HG02623 (cell line): ENCODE data around the gene THRA.
"Not testable (repeated sequence)": the region's sequence is repeated elsewhere in the genome, so short reads cannot be mapped to it uniquely, and the experiment has no call there.

Source experiments
- ATAC-seq: cut with Tn5 transposase; IDR thresholded peaks from one replicate; pipeline ENCODE4 v1.9.1; 2021; ENCODE audit warnings: moderate library complexity; ENCODE audit not compliant: unreplicated experiment

THRA gene

DNA sequence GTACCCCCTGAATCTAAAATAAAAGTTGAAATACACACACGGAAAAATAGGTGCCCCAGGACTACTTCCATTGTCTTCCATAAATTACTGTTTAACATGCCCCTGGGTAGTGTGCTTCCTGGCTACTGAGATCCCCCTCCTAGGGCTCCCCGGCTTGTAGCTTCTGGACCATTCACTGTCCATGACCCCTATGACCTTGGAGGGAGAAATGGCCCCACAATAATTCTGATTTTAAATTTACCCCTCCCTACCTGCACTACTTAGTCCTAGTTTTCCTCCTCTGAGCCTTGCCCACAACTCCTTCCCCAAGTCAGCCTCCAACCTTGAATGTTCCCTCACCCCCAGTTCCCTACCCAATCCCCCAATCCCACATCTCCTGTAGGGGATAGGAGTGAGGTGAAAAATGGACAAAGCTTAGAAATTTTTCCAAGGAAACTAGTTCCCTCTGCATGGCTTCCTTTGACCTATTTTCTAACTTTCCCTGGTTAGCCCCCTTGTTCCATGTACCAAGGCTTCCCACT, 49.5 kb downstream of the THRA start:
- no peak for ATAC-seq

DNA sequence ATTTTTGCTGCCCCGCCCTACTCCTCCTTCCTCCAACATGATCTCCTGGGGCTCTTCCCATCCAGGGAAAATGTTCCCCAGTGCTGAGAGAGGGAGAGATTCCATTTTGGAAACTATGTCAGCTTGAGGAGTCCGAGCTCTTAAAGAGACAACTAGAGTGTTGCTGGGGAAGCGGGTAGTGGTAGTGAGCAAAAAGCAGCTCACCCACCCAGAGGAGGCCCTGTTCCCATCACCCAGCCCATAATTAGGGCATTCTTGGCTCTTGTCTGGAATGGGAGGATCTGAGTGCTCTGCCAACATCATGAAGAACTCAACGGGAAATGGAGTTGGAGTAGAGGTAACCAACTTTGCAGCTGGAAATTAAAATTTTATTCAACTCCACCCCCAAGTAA, 49.9 kb downstream of the THRA start:
- no peak for ATAC-seq

- peak; percentile 84 for ATAC-seq
Measured at GRCh38 chr17:40113110-40113906, 50.5 kb downstream of the THRA start.

DNA sequence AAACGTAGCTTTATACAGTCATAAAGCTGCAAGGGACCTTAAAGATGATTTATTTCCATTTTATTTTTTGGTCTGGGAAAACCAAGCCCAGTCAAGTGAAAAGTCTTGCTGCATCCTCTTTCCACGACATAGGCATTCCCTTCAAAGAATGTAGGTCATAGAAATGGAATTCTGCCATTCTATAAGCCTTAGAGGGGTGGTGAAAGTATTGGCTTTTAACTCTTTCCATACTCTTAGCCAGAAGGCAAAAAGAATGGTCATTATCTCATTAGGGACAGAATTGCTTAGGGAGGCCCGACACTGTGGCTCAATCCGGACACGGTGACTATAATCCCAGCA, 51.1 kb downstream of the THRA start:
- ATAC-seq, result no peak

- no peak for ATAC-seq
Measured at GRCh38 chr17:40115101-40115436, 52.3 kb downstream of the THRA start.

- ATAC-seq, result peak; percentile 37
Measured at GRCh38 chr17:40121181-40122135, 58.7 kb downstream of the THRA start, which contains the start of gene MSL1. TSS of gene MSL1 (plus strand) at chr17:40121971. CDS start at chr17:40122613, 642 bp downstream.

GRCh38 chr17:40122136-40122998, 59.6 kb downstream of the THRA start:
- ATAC-seq, result peak; percentile 27

GRCh38 chr17:40122999-40123810, 60.4 kb downstream of the THRA start:
- peak; percentile 23 for ATAC-seq

DNA sequence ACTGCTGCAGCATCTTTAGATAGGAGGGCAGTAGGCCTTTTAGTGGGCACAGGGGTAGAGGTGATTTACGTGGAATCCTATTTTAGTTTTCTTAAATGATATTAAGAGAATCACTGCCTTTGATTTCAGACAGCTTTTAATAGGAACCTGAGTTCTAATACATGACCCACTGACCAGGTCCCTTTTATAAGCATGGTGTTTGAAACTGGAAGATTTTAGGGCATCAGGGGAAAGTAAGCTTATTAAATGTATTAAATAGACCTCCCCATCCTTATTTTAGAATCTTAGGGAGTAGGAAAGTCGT, 61.0 kb downstream of the THRA start:
- ATAC-seq, result no peak

DNA sequence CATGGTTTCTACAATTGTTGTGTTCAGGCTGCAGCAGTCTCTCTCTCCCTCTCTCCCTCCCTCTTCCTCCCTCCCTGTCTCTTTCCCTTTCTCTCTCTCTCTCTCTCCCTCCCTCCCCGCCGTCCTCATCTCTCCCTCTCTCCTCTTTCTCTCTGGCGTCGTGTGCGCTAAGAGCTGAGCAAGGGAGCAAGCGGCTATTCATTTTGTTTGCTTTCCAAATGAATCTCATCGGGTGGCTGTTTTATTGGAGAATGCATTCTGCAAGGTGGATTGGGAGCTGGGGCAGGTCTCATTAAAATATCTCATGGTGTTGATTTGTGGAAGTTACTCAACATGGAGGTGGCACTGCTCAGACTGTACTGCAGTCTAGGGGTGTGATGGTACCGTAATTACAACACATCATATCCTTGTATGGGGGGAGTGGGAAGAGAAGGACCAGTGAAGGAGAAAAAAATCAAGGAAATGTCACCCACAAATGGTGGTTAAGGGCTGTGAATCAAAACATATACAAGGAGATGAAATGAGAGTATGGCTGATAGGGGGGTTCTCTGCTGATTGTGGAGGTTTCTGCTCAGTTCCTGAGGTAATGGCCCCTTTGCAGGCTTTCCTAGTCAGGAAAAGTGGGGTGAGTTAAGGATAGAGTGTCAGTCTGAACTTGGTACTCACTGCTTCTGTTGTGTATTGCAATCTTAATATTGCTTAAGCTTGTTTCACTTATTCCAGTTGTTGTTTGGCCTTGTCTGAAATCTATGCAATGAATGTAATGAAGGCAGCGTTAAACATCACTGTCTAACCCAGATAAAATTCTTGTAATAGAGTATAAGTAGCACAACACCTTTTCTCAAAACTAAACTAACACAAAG, 61.7 kb downstream of the THRA start:
- no peak for ATAC-seq

- no peak for ATAC-seq
Measured at GRCh38 chr17:40129498-40129897, 66.7 kb downstream of the THRA start.

DNA sequence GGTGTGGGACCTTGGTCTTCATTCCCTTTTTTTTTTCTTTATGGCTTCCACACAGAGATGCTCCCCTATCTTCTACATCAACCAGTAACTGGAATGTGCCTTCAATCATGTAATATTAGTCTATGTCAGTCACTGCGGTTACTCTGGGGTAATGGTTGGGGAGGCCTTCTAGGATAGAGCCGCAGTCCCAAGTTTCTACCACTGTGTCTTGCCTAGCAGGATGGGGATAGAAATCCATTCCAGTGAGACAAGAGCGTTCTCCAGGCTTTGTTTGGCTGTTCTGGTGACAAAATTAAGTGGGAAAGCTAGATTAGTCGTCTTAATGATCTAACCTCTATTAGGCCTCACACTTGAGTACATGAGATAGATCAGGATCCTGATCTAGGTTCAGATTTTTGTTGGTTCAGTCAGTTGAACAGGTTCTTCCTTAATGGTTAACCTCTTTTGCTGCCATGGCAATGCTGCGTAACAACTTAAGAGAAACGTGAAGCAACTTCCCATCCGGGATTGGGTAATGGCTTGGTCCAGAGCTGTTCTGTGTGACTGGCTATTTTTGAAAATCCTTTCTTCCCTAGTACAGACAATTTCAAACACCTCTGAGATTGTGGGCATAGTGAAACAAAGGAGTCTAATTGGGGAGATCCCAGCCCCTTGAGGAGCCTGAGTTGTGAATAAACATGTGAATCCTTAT, 67.7 kb downstream of the THRA start:
- ATAC-seq, result no peak

DNA sequence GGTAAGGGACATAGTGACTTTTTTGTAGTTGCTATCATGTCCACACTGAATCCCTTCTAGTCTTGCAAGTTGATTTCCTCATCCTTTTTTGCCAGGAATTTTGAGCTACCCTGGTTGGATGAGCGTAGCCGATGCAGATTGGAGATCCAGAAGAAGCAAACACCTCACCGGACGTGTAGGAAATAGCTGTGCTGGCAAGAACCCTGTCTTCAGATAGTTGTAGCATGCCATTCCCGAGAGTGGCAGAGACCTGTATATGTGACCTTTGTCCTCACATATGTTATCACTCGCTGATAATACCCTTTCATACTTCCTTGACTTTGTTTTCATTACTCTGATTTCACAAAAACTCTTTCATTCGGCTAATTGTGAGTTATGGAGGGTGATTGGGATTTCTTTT, 71.4 kb downstream of the THRA start:
- no peak for ATAC-seq

GRCh38 chr17:40135817-40136216, 73.1 kb downstream of the THRA start:
- ATAC-seq, result no peak

- ATAC-seq, result peak; percentile 8
Measured at GRCh38 chr17:40139566-40140058, 76.8 kb downstream of the THRA start.

GRCh38 chr17:40143166-40143565, 80.4 kb downstream of the THRA start:
- not testable (repeated sequence) for ATAC-seq
